GM12872 (cell line): Measurements from ENCODE around the gene CXCR3.

Experiments
- TF ChIP-seq, protein P1 (sequence below): IDR thresholded peaks from 3 replicates; pipeline ENCODE4 v1.5.1; 2011; ENCODE audit warnings: low read depth, mild to moderate bottlenecking, low read length, moderate library complexity; ENCODE audit not compliant: insufficient read depth

The CXCR3 gene

DNA sequence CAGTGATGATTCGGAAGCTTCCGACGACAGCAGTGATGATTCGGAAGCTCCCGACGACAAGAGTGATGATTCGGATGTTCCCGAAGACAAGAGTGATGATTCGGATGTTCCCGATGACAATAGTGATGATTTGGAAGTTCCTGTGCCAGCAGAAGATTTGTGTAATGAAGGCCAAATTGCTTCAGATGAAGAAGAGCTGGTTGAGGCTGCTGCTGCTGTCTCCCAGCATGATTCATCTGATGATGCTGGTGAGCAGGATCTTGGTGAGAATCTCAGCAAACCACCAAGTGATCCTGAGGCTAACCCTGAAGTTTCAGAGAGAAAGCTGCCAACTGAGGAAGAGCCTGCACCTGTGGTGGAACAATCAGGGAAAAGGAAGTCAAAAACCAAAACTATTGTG is 14.2 kb downstream of the CXCR3 start:
- TF ChIP-seq, protein P1, sequence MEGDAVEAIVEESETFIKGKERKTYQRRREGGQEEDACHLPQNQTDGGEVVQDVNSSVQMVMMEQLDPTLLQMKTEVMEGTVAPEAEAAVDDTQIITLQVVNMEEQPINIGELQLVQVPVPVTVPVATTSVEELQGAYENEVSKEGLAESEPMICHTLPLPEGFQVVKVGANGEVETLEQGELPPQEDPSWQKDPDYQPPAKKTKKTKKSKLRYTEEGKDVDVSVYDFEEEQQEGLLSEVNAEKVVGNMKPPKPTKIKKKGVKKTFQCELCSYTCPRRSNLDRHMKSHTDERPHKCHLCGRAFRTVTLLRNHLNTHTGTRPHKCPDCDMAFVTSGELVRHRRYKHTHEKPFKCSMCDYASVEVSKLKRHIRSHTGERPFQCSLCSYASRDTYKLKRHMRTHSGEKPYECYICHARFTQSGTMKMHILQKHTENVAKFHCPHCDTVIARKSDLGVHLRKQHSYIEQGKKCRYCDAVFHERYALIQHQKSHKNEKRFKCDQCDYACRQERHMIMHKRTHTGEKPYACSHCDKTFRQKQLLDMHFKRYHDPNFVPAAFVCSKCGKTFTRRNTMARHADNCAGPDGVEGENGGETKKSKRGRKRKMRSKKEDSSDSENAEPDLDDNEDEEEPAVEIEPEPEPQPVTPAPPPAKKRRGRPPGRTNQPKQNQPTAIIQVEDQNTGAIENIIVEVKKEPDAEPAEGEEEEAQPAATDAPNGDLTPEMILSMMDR, result no peak

DNA sequence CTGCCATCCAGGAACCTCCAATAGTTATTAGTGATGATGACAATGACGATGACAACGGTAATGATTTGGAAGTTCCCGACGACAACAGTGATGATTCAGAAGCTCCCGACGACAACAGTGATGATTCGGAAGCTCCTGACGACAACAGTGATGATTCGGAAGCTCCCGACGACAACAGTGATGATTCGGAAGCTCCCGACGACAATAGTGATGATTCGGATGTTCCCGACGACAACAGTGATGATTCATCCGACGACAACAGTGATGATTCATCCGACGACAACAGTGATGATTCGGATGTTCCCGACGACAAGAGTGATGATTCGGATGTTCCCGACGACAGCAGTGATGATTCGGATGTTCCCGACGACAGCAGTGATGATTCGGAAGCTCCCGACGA is 14.7 kb downstream of the CXCR3 start:
- TF ChIP-seq, protein P1, result no peak

DNA sequence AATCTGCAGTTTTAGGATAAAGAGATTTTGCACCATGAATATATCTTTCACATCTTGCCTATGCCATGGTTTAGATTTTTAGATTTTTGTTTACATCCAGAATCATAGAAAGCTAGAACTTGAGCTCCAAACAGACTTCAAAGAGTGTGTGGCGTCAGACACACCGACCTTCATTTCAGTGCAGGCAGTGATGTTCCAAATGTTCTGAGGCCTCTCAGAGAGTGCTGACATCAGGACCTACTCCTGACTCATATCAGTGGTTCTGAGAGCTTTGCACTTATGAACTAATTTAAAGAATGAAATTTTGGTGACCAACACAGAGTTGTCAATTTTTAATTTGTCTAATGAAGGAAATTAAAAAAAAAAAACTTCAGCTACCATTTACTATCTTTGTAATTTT is 18.3 kb downstream of the CXCR3 start:
- TF ChIP-seq, protein P1, result no peak

DNA sequence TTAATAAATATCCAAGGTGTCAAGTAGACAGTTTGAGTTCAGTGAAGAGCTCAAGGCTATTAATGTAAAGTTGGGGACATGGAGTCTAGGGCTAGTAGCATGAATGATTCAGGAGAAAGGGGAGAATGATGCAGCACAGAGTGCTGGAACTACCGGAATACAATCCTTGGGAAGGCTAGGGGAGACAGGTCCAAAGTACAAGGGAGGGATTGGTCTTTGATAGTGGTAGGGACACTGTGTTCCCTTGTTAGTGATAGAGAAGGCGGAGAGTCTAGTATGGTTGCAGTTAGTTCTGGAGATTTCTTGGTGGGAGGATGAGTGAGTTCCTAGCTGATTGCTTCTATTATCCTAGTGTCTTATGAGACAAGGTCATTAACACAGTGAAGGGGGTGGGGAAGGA is 31.4 kb downstream of the CXCR3 start:
- TF ChIP-seq, protein P1, result no peak

DNA sequence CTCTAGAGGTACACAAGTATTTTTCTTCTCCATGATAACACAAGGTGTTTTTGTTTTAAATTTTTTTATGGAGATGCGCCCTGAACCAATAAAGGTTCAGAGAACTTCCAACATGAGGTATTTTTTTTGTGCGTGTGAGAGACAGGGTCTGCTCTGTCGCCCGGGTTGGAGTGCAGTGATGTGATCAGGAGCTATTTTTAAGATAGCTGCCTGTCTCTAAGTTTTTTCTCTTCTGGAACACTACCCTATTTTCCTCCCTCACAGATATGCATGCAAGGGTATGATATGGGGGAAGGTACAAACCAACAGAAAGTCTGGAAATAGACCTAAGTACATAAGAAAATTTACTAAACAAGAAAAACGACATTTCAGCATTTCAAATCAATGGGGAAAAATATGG is 37.1 kb downstream of the CXCR3 start:
- TF ChIP-seq, protein P1, result no peak

DNA sequence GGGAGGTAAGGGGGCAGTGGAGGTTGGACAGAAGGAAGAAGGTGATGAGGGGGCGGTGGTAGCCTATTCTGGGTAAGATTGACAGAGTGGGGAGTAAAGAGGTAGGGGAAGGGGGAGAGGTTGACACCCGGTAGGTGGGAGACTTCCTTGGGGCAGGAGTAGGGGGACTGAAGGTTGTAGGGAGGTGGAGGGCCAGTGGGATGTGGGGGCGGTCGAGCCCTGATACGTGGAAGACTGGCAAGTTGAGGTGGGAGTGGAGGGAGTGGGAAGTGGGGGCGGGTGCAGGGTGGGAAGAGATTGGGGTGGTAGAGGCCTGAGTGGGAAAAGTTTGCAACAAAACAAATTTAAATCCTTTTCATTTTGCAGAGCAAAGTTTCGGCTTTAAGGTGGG is 38.3 kb downstream of the CXCR3 start:
- TF ChIP-seq, protein P1, result no peak

DNA sequence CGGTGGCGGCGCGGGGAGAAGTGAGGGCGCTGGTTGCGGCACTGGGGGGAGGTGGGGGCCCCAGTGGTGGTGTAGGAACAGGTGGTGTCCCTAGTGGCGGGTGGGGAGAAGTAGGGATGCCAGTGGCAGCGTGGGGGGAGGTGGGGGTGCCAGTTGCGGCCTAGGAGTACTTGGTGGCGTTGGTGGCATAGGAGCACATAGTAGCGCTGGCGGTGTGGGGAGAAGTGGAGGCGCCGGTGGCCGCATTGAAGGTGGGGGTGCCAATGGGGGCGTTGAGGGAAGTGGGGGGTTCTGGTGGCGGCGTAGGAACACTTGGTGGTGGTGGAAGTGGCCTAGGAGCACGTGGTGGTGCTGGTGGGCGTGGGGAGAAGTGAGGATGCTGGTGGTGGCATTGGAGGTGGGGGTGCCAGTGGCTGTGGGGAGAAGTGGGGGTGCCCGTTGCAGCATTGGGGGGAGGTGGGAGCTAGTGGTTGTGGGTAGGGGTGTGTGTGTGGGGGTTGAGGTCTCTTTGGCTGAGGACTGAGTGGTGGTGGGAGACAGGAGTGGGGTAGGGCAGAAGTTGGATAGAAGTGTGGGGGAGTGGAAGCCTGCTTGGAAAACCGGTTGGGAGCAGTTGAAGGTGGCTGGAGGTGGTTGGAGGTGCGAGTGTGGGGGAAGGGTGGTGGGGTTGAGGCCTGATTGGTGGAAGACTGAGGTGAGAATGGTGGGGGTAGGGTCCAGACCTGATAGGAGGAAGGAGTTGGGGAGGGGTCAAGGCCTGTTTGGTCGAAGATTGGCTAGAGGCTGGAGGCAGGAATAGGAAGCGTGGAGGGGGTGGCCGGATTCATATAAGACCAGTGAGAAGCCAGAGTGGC is 38.9 kb downstream of the CXCR3 start:
- TF ChIP-seq, protein P1, result no peak
